SK-N-MC (cell line): ENCODE results near the gene PLS1.
"Not testable (repeated sequence)": the region's sequence is repeated elsewhere in the genome, so short reads cannot be mapped to it uniquely, and the experiment has no call there.

Experiments
- DNase-seq: peaks from one replicate; pipeline ENCODE4 v3.0.0-alpha.2; 2011; ENCODE audit warnings: low read depth, low spot score
- H3K27ac ChIP-seq: fragments of 200-600 bp; sonication (generic); 2 replicates; pipeline ENCODE4 v1.5.1; 2016; ENCODE audit warnings: mixed run types
- H3K36me3 ChIP-seq: fragments of 200-600 bp; sonication (generic); 2 replicates; pipeline ENCODE4 v1.6.1; 2017; ENCODE audit warnings: antibody characterized with exemption, low read length, mixed read lengths; ENCODE audit not compliant: insufficient read depth
- H3K4me3 ChIP-seq: fragments of 200-600 bp; sonication (generic); 2 replicates; pipeline ENCODE4 v1.5.1; 2016
- H3K9ac ChIP-seq: fragments of 200-600 bp; sonication (generic); 2 replicates; pipeline ENCODE4 v1.8.0; 2017; ENCODE audit warnings: mixed run types, mixed read lengths; ENCODE audit not compliant: insufficient read length
- H3K9me3 ChIP-seq: fragments of 200-600 bp; sonication (generic); 2 replicates; pipeline ENCODE4 v1.6.1; 2017; ENCODE audit warnings: low read depth, mild to moderate bottlenecking, antibody characterized with exemption, low read length, moderate library complexity, mixed read lengths
- EZH2 ChIP-seq: fragments of 200-600 bp; sonication (generic); IDR thresholded peaks from one replicate; pipeline ENCODE4 v1.6.1; 2017; ENCODE audit warnings: antibody characterized with exemption
- FOXP2 ChIP-seq: optimal IDR thresholded peaks from 2 replicates; pipeline ENCODE3; 2011; ENCODE audit warnings: mild to moderate bottlenecking, moderate library complexity; ENCODE audit not compliant: insufficient read depth; ENCODE audit errors: extremely low read length, control extremely low read depth
- POLR2AphosphoS5 ChIP-seq: IDR thresholded peaks from 2 replicates; pipeline ENCODE4 v1.6.1; 2012; ENCODE audit warnings: mild to moderate bottlenecking, low read depth, low read length, borderline replicate concordance

Gene PLS1

DNA sequence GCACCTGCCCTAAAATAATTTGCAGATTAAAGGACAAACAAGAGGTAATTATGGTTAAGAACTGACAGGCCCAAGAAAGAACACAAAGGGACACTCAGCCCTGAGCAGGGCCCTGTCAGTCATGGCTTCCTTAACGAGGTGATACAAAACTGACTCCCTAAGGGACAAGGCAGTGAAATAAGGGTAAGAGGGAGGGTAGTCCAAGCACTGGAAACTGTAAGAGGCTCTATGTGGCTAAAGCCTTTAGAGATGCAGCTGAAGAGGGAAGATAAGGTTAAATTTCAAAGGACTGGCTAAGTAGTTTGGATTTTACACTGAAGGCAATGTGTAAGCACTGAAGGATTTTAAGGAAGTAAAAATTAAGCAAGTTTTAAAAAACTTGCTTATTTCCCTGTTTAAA lies 21.5 kb upstream of the PLS1 start:
- Histone ChIP-seq H3K4me3 (no peak overlapping the region), H3K9me3 (no peaks in the 10 kb centered on the region), H3K27ac (no peak overlapping the region), H3K36me3 (peaks cover 17% of the 10 kb centered on the region), H3K9ac (no peak overlapping the region)
- no peak for DNase-seq
- no peak for TF ChIP-seq EZH2
- no peak for TF ChIP-seq FOXP2
- TF ChIP-seq POLR2AphosphoS5 = no peak

DNA sequence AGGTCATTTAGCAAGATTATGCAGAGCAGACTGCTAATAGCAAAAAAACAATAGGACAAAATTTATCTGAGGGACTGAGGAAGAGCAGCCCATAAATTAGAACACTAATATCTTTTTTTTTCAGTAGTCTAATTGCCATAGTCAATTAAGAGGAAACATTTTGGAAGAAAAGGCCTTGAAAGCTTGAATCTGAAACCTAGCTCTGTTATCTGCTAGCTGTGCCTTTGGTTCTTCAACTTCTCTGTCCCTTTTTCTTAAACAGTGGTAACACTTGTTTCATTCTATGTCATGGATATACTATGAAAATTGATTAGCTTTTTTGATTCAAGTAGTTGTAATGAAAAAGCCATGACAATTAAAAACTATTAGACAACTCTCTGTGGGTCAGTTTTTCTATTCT lies 19.4 kb upstream of the PLS1 start:
- TF ChIP-seq EZH2 = no peak
- no peak for TF ChIP-seq FOXP2
- TF ChIP-seq POLR2AphosphoS5 = no peak
- no peaks in the 10 kb centered on the region for H3K9me3 ChIP-seq
- H3K9ac ChIP-seq = peak overlapping the region; percentile 93
- H3K27ac ChIP-seq = no peak overlapping the region
- H3K4me3 ChIP-seq = peak overlapping the region; percentile 81
- H3K36me3 ChIP-seq = peaks cover 12% of the 10 kb centered on the region
- no peak for DNase-seq

DNA sequence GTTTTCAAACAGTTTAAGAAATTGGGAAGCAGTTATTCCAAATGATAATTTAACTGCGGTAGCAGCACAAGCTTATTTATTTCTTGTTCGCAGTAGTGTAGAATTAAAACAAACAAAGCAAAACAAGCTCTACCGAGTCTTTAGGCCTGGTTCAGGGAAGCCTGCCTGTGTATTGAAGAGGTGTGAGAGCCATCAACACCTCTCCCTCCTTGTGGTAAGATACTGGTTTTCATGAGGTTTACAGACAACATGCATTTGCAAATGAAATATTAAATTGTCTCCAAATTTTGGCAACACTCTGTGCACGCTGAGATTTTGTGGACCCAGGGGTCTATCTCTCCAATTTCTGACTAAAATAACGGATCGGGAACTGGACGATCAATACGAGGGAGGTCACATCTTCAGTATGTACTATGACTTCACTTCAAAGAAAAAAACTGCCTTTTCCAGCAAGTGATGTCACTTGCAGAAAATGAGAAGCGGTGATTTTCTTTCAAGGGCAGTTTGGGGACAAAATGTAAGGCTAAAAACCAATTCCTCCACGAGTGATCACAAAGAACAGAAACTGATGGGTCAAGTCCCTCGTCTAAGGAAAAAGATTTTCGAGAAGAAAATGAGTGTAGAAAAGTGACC lies 18.4 kb upstream of the PLS1 start:
- no peak for DNase-seq
- peaks cover 12% of the 10 kb centered on the region for H3K36me3 ChIP-seq
- no peaks in the 10 kb centered on the region for H3K9me3 ChIP-seq
- peak overlapping the region; percentile 93 for H3K9ac ChIP-seq
- peak overlapping the region; percentile 15; the same call in 1 of the 2 replicates for H3K27ac ChIP-seq
- TF ChIP-seq POLR2AphosphoS5 (no peak), FOXP2 (no peak), EZH2 (no peak)
- H3K4me3 ChIP-seq = peak overlapping the region; percentile 81

DNA sequence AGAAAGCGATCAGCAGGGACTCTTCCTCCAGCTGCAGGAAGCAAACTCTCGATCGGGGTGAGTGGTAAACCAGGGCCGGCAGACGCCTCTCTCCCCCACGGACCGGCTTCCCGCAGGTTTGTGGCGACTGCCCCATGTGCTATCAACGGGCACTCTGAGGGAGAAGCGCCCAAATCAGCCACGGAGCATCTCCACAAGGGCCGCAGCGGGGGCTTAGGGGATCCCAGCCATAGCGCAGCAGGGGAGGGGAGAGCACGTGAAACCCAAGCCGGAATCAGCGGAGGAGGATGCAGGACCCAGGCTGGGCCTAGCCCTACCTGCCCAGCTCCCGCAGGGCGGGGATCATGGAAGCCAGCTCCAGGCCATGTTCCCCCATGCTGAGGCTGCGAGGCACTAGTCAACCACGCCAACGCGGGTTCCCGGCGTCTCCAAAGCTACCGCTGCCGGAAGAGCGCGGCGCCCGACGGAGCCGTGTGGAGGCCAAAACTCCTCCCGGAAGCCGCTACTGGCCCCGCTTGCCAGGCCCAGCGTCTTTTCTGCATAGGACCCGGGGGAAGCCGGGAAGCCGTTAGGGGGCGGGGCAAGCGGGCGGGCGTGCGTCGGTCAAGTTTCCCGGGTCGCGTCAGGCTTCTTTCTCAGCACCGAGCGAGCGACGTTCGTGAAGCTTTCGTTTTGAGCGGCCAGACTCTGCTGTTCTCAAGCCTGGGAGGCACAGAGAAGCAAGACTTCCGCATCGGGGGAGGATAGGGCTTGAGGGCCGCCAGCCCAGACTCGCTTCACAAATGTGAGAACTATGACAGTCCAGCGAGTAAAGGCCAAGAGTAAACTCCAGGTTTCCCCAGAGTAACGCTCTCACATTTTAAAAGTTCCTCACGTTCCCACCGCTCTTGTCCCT lies 17.6 kb upstream of the PLS1 start, which contains the start of gene ATR:
Gene ATR (minus strand): TSS at position 405 of the 895 bp plus-strand sequence. CDS start 29 bp downstream, at position 376.
- DNase-seq = peak; percentile 57
- no peaks in the 10 kb centered on the region for H3K9me3 ChIP-seq
- peaks cover 5% of the 10 kb centered on the region; the same call in 1 of the 2 replicates for H3K36me3 ChIP-seq
- peak; percentile 98 for TF ChIP-seq POLR2AphosphoS5
- no peak for TF ChIP-seq EZH2
- TF ChIP-seq FOXP2 = peak; percentile 95
- peak within 1 kb of the TSS; percentile 79 for H3K27ac ChIP-seq
- H3K4me3 ChIP-seq = peak within 1 kb of the TSS; percentile 81
- peak within 1 kb of the TSS; percentile 93 for H3K9ac ChIP-seq

DNA sequence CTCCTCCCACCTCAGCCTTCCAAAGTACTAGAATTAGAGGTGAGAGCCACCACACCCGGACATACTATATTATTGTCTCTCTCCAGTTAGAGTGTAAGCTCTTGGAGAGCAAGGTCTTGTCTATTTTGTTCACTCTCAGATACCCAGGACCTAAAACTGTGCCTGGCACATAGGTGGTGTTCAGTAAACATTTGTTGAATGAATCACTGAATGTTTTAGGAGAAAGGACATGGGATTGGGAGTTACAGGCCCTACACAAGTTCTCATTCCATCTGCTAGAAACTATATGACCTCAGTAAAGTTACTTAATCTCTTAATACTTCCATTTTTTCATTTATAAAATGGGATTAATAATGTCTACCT lies 16.2 kb upstream of the PLS1 start:
- H3K4me3 ChIP-seq = no peak overlapping the region
- no peak overlapping the region for H3K27ac ChIP-seq
- H3K9ac ChIP-seq = no peak overlapping the region
- no peaks in the 10 kb centered on the region for H3K9me3 ChIP-seq
- H3K36me3 ChIP-seq = 0 out of 2 replicates have a peak, but pooled peaks cover 4% of the 10 kb centered on the region
- TF ChIP-seq POLR2AphosphoS5 (no peak), FOXP2 (no peak), EZH2 (no peak)
- no peak for DNase-seq

DNA sequence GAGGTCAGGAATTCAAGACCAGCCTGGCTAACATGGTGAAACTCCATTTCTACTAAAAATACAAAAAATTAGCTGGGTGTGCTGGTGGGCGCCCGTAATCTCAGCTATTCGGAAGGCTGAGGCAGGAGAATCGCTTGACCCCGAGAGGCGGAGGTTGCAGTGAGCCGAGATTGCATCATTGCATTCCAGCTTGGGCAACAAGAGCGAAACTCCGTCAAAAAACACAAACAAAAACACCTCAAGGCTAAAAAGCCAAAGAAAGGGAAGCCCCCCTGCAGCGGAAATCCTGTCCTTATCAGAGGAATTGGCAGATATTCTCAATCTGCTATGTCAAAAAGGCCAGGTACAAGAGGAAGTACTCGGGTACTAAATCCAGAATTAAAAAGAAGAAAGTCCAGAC lies 15.1 kb upstream of the PLS1 start:
- not testable (repeated sequence) for DNase-seq, H3K36me3 ChIP-seq, H3K4me3 ChIP-seq, H3K27ac ChIP-seq, H3K9ac ChIP-seq, H3K9me3 ChIP-seq

DNA sequence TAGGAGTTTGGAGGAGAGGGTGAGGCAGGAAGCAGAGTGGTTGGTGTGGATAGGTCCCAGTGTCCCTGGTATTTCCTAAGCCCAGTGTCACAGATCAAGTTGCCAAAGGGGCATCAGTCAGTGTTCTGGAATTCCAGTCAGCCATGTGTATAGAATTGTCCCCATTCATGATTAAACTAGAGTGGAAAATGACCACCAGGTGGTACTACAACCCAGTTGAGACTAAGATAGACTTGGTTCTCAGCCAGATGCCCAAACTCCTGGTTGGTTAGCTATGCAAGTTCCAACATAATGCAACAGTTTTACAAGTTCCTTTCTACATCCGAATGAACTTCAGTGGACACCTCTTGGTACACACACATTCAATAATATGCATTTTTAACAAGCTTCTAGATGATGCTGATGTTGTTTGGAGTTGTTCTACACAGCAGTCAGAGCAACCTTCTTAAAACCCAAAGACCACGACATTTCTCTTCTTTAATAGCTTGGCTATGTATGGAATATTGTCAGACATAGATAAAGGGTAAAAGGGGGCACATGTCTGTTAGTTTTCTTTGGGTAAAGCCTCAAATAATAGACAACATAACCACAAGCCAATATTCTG lies 9.3 kb upstream of the PLS1 start:
- no peaks in the 10 kb centered on the region for H3K9me3 ChIP-seq
- no peak for TF ChIP-seq POLR2AphosphoS5
- TF ChIP-seq EZH2 = no peak
- H3K36me3 ChIP-seq = no peaks in the 10 kb centered on the region
- no peak overlapping the region for H3K4me3 ChIP-seq
- no peak overlapping the region for H3K27ac ChIP-seq
- H3K9ac ChIP-seq = no peak overlapping the region
- DNase-seq = no peak

DNA sequence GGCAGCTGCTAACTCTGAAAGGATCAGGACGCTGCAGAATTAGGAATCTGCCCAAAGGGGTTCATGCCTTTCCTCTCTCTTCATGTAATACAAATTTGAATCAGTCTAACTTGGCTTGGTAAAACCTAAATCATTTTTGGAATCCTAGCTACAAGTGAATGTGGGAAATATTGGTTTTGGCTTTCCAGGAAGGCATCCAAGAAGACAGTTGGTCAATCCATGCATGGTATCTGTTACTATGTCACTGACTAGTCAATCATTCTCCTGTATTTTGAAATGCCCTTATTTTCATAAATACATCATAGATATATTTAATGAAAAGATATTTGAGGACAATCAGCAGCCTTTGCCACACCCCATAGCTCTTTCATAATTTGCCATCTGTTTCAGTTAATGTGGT lies 7.5 kb upstream of the PLS1 start:
- Histone ChIP-seq H3K27ac (no peak overlapping the region), H3K9me3 (no peaks in the 10 kb centered on the region), H3K36me3 (no peaks in the 10 kb centered on the region), H3K4me3 (no peak overlapping the region), H3K9ac (no peak overlapping the region)
- TF ChIP-seq FOXP2 (no peak), POLR2AphosphoS5 (no peak), EZH2 (no peak)
- no peak for DNase-seq

DNA sequence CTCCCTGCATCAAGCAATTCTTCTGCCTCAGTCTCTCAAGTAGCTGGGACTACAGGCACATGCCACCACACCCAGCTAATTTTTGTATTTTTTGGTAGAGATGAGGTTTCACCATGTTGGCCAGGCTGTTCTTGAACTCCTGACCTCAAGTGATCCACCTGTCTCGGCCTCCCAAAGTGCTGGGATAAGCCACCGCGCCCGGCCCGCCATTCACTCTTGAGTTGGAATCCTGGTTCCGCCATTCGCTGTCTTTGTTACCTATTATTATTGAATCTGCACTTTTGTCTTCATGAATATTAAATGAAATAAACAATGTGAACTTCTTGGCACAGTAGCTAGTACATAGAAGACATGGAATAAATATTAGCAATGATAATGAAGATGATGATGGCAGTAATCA lies 3.9 kb upstream of the PLS1 start:
- not testable (repeated sequence) for H3K36me3 ChIP-seq, DNase-seq, H3K9me3 ChIP-seq, H3K9ac ChIP-seq, H3K27ac ChIP-seq, H3K4me3 ChIP-seq
